A673 (cell line): ENCODE measurements around the gene RXRA.

Experiments
- CTCF ChIP-seq: fragments of 300-800, 200-600 bp; sonication (generic); conservative IDR thresholded peaks from 2 replicates; pipeline ENCODE4 v1.5.1; 2017; ENCODE audit warnings: low read depth, mild to moderate bottlenecking, antibody characterized with exemption, low read length, moderate library complexity, mixed read lengths
- EZH2 ChIP-seq: fragments of 200-600 bp; sonication (generic); IDR thresholded peaks from 2 replicates; pipeline ENCODE4 v1.6.1; 2017; ENCODE audit warnings: borderline replicate concordance, low read depth, mild to moderate bottlenecking, mixed read lengths, antibody characterized with exemption, low read length; ENCODE audit not compliant: poor library complexity, severe bottlenecking

DNA sequence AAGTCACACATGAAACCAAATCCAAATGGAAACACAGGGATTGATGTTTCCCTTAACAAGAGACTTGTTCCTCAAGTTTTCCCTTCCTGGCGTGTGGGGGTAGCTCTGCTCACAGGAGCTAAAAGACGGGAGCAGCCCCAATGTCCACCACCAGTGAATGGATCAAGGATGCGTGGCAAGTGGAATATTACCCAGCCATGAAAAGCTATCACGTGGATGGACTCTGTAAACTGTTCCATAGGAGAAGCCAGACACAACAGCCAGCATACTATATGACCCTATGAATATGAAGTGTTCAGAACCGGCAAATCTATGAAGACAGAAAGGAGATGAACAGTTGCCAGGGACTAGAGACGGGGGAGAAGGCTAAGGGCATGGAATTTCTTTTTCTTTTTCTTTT lies 28.3 kb upstream of the RXRA start:
- TF ChIP-seq CTCF: no peak
- no peak for TF ChIP-seq EZH2
